ENCODE measurements around the gene KIRREL3. TPM values are rescaled to one million over a fixed set of nuclear protein-coding genes. Genes with fewer than 3 reads are reported as not detected.

Gene KIRREL3
- polyA plus RNA-seq, 3 donors = 2.1 to 2.6 (median 2.5) TPM

GRCh38 chr11:126888115-126888712, 112.4 kb downstream of the KIRREL3 start:
- no peak for DNase-seq (ENCODE audit: extremely low read depth in 1 of 11, low read depth in 9 of 11, low spot score in 4 of 11)

- DNase-seq (ENCODE audit: extremely low read depth in 1 of 11, low read depth in 9 of 11, low spot score in 4 of 11) = no peak
Measured at GRCh38 chr11:126886636-126887035, 113.9 kb downstream of the KIRREL3 start.

- no peak for DNase-seq (ENCODE audit: extremely low read depth in 1 of 11, low read depth in 9 of 11, low spot score in 4 of 11)
Measured at GRCh38 chr11:126886085-126886484, 114.5 kb downstream of the KIRREL3 start.

- no peak for DNase-seq (ENCODE audit: extremely low read depth in 1 of 11, low read depth in 9 of 11, low spot score in 4 of 11)
Measured at GRCh38 chr11:126884594-126884993, 116.0 kb downstream of the KIRREL3 start.

GRCh38 chr11:126884192-126884591, 116.4 kb downstream of the KIRREL3 start:
- no peak for DNase-seq (ENCODE audit: extremely low read depth in 1 of 11, low read depth in 9 of 11, low spot score in 4 of 11)

- DNase-seq (ENCODE audit: extremely low read depth in 1 of 11, low read depth in 9 of 11, low spot score in 4 of 11) = no peak
Measured at GRCh38 chr11:126880872-126881271, 119.7 kb downstream of the KIRREL3 start.

GRCh38 chr11:126879516-126879915, 121.1 kb downstream of the KIRREL3 start:
- no peak for DNase-seq (ENCODE audit: extremely low read depth in 1 of 11, low read depth in 9 of 11, low spot score in 4 of 11)

GRCh38 chr11:126878913-126879482, 121.6 kb downstream of the KIRREL3 start:
- DNase-seq (ENCODE audit: extremely low read depth in 1 of 11, low read depth in 9 of 11, low spot score in 4 of 11) = no peak

- DNase-seq (ENCODE audit: extremely low read depth in 1 of 11, low read depth in 9 of 11, low spot score in 4 of 11) = no peak
Measured at GRCh38 chr11:126874831-126875230, 125.7 kb downstream of the KIRREL3 start.

- no peak for DNase-seq (ENCODE audit: extremely low read depth in 1 of 11, low read depth in 9 of 11, low spot score in 4 of 11)
Measured at GRCh38 chr11:126874276-126874675, 126.3 kb downstream of the KIRREL3 start.

- DNase-seq (ENCODE audit: extremely low read depth in 1 of 11, low read depth in 9 of 11, low spot score in 4 of 11) = no peak
Measured at GRCh38 chr11:126871792-126872191, 128.8 kb downstream of the KIRREL3 start.

- DNase-seq (ENCODE audit: extremely low read depth in 1 of 11, low read depth in 9 of 11, low spot score in 4 of 11) = no peak
Measured at GRCh38 chr11:126870021-126870420, 130.5 kb downstream of the KIRREL3 start.

GRCh38 chr11:126868741-126869140, 131.8 kb downstream of the KIRREL3 start:
- no peak for DNase-seq (ENCODE audit: extremely low read depth in 1 of 11, low read depth in 9 of 11, low spot score in 4 of 11)

GRCh38 chr11:126864934-126865333, 135.6 kb downstream of the KIRREL3 start:
- DNase-seq (ENCODE audit: extremely low read depth in 1 of 11, low read depth in 9 of 11, low spot score in 4 of 11) = no peak

GRCh38 chr11:126863294-126863997, 137.1 kb downstream of the KIRREL3 start:
- no peak for DNase-seq (ENCODE audit: extremely low read depth in 1 of 11, low read depth in 9 of 11, low spot score in 4 of 11)

GRCh38 chr11:126862664-126863243, 137.8 kb downstream of the KIRREL3 start:
- DNase-seq (ENCODE audit: extremely low read depth in 1 of 11, low read depth in 9 of 11, low spot score in 4 of 11) = no peak

GRCh38 chr11:126861796-126862459, 138.6 kb downstream of the KIRREL3 start:
- DNase-seq (ENCODE audit: extremely low read depth in 1 of 11, low read depth in 9 of 11, low spot score in 4 of 11) = no peak

GRCh38 chr11:126857860-126858808, 142.4 kb downstream of the KIRREL3 start:
- no peak for DNase-seq (ENCODE audit: extremely low read depth in 1 of 11, low read depth in 9 of 11, low spot score in 4 of 11)

GRCh38 chr11:126855536-126855935, 145.0 kb downstream of the KIRREL3 start:
- no peak for DNase-seq (ENCODE audit: extremely low read depth in 1 of 11, low read depth in 9 of 11, low spot score in 4 of 11)

Measured in renal cortex interstitium (tissue), 11 donors.